HCT116 (cell line): ENCODE results near the gene GRB7. TPM values are rescaled to one million over a fixed set of nuclear protein-coding genes. Genes with fewer than 3 reads are reported as not detected.

Experiments used
- ATAC-seq: fragments of 200-7000 bp; cut with Tn5 transposase; 2 replicates; pipeline ENCODE4 v1.9.1; 2020; ENCODE audit warnings: mild to moderate bottlenecking, moderate library complexity
- BruUV-seq: library from RNA; stranded (reverse); fragments of 400-500 nt; replicated peaks from 2 replicates; lab custom pipeline; 2021; lab: Mats Ljungman, UMichigan
- CTCF ChIA-PET: fragments of 300-600 bp; sonication (Branson Sonifier 250); formaldehyde crosslinking; loops from one replicate; lab custom pipeline; 2021; ENCODE audit warnings: antibody characterized with exemption; lab: Charles Lee
- POLR2A ChIA-PET: fragments of 300-600, 350-600 bp; sonication (Branson Sonifier 250); formaldehyde crosslinking; loops from one replicate; lab custom pipeline; 2021; ENCODE audit warnings: antibody characterized with exemption; lab: Charles Lee
- RAD21 ChIA-PET, 2 experiments: fragments of 300-600 bp; sonication (Branson Sonifier 250); formaldehyde crosslinking; loops; one replicate each; lab custom pipeline; 2023; ENCODE audit warnings: low total read pairs in 2 of 2; ENCODE audit not compliant: uncharacterized antibody in 2 of 2, unreplicated experiment in 2 of 2, low non-redundant PET in 1 of 2; lab: Charles Lee
- DNase-seq: peaks from one replicate; pipeline ENCODE4 v3.0.0-alpha.2; 2010; ENCODE audit warnings: low read depth, low spot score
- H2AFZ ChIP-seq: fragments of 200-600 bp; shearing (Covaris generic), sonication (generic); 2 replicates; pipeline ENCODE4 v1.6.1; 2017; ENCODE audit warnings: low read depth, mixed run types, mixed read lengths, antibody characterized with exemption, low read length; ENCODE audit not compliant: poor library complexity, severe bottlenecking
- H3K27ac ChIP-seq: 2 replicates; pipeline ENCODE4 v1.5.1; 2012; ENCODE audit warnings: low read depth, low read length
- H3K27me3 ChIP-seq: fragments of 200-600 bp; sonication (generic); 2 replicates; pipeline ENCODE4 v1.6.1; 2016; ENCODE audit warnings: mixed run types, low read length, mixed read lengths; ENCODE audit not compliant: insufficient read depth
- H3K36me3 ChIP-seq, 2 experiments: fragments of 200-500 bp in 1 of 2; fragments of 200-600 bp in 1 of 2; sonication (Bioruptor generic) in 1 of 2; sonication (generic) in 1 of 2; 2 replicates each; pipeline versions ENCODE4 v1.5.1 to v1.6.1; 2014 to 2016; ENCODE audit warnings: low read length in 2 of 2, inconsistent platforms in 1 of 2, mixed read lengths in 1 of 2, mixed run types in 1 of 2; ENCODE audit not compliant: insufficient read depth in 2 of 2, control insufficient read depth in 1 of 2
- H3K4me1 ChIP-seq, 2 experiments: fragments of 200-600 bp in 1 of 2; sonication (generic) in 1 of 2; 2 replicates each; pipeline versions ENCODE4 v1.5.1 to v1.6.1; 2012 to 2017; ENCODE audit warnings: low read length in 2 of 2, inconsistent platforms in 1 of 2, mild to moderate bottlenecking in 1 of 2, mixed read lengths in 1 of 2, mixed run types in 1 of 2, moderate library complexity in 1 of 2; ENCODE audit not compliant: insufficient read depth in 2 of 2, control insufficient read depth in 1 of 2
- H3K4me2 ChIP-seq: fragments of 200-600 bp; sonication (generic); 2 replicates; pipeline ENCODE4 v1.6.1; 2017; ENCODE audit warnings: mixed run types, low read length, mixed read lengths
- H3K4me3 ChIP-seq, 2 experiments: fragments of 200-600 bp in 1 of 2; sonication (generic) in 1 of 2; replicated peaks in 1 of 2; 2 replicates each; pipeline ENCODE4 v1.5.1; 2011 to 2016; ENCODE audit warnings: low read length in 2 of 2, control low read depth in 1 of 2, low read depth in 1 of 2, mild to moderate bottlenecking in 1 of 2, mixed read lengths in 1 of 2, mixed run types in 1 of 2
- H3K79me2 ChIP-seq: fragments of 200-600 bp; sonication (generic); 2 replicates; pipeline ENCODE4 v1.6.1; 2017; ENCODE audit warnings: mild to moderate bottlenecking, mixed run types, low read length, moderate library complexity, mixed read lengths; ENCODE audit not compliant: insufficient read depth
- H3K9ac ChIP-seq: fragments of 200-600 bp; sonication (generic); 2 replicates; pipeline ENCODE4 v1.6.1; 2016; ENCODE audit warnings: low read length, mixed read lengths
- H3K9me2 ChIP-seq: fragments of 200-600 bp; sonication (generic), shearing (Covaris generic); 2 replicates; pipeline ENCODE4 v1.6.1; 2017; ENCODE audit warnings: mixed run types, mild to moderate bottlenecking, moderate library complexity; ENCODE audit not compliant: insufficient read depth
- H3K9me3 ChIP-seq, 2 experiments: fragments of 200-500 bp in 1 of 2; fragments of 200-600 bp in 1 of 2; sonication (Bioruptor generic) in 1 of 2; sonication (generic) in 1 of 2; 2 replicates each; pipeline ENCODE4 v1.6.1; 2014 to 2017; ENCODE audit warnings: low read length in 2 of 2, mixed read lengths in 2 of 2, inconsistent platforms in 1 of 2, low read depth in 1 of 2, mild to moderate bottlenecking in 1 of 2, mixed run types in 1 of 2, moderate library complexity in 1 of 2; ENCODE audit not compliant: control insufficient read depth in 1 of 2, insufficient read depth in 1 of 2
- H4K20me1 ChIP-seq: fragments of 200-600 bp; sonication (generic), shearing (Covaris generic); 2 replicates; pipeline ENCODE4 v1.6.1; 2017; ENCODE audit warnings: mixed run types, mild to moderate bottlenecking, moderate library complexity; ENCODE audit not compliant: insufficient read depth
- ATF3 ChIP-seq: IDR thresholded peaks from 2 replicates; pipeline ENCODE4 v1.6.1; 2012
- CBX3 ChIP-seq: IDR thresholded peaks from 2 replicates; pipeline ENCODE4 v1.6.1; 2012; ENCODE audit warnings: low read depth
- EGR1 ChIP-seq: IDR thresholded peaks from 2 replicates; pipeline ENCODE4 v1.6.1; 2012; ENCODE audit warnings: low read depth
- ELF1 ChIP-seq: IDR thresholded peaks from 2 replicates; pipeline ENCODE4 v1.6.1; 2012; ENCODE audit warnings: low read depth, borderline replicate concordance
- MAX ChIP-seq: IDR thresholded peaks from 2 replicates; pipeline ENCODE4 v1.6.1; 2012
- POLR2A ChIP-seq: IDR thresholded peaks from 2 replicates; pipeline ENCODE4 v1.7.0; 2011; ENCODE audit warnings: borderline replicate concordance; ENCODE audit not compliant: insufficient read depth, insufficient read length; ENCODE audit errors: extremely low read depth
- POLR2AphosphoS5 ChIP-seq: IDR thresholded peaks from 2 replicates; pipeline ENCODE4 v1.6.1; 2011; ENCODE audit warnings: mild to moderate bottlenecking, low read depth, low read length, moderate library complexity
- RAD21 ChIP-seq: IDR thresholded peaks from 2 replicates; pipeline ENCODE4 v1.6.1; 2012; ENCODE audit warnings: low read depth, mild to moderate bottlenecking
- SIN3A ChIP-seq: IDR thresholded peaks from 2 replicates; pipeline ENCODE4 v1.6.1; 2012; ENCODE audit warnings: low read depth
- SRF ChIP-seq: IDR thresholded peaks from 2 replicates; pipeline ENCODE4 v1.6.1; 2012; ENCODE audit warnings: low read depth
- TCF7L2 ChIP-seq: IDR thresholded peaks from 2 replicates; pipeline ENCODE4 v1.7.0; 2011; ENCODE audit warnings: borderline replicate concordance, inconsistent platforms; ENCODE audit not compliant: insufficient read depth, insufficient read length; ENCODE audit errors: extremely low read depth
- ZBTB33 ChIP-seq: IDR thresholded peaks from 2 replicates; pipeline ENCODE4 v1.6.1; 2011; ENCODE audit warnings: mild to moderate bottlenecking, low read length, moderate library complexity; ENCODE audit not compliant: insufficient replicate concordance; ENCODE audit errors: extremely low read depth
- ZFX ChIP-seq: fragments of 450-650 bp; IDR thresholded peaks from 2 replicates; pipeline ENCODE4 v1.6.1; 2017
- intact Hi-C: fragments of 100-400 bp; cut with micrococcal nuclease; formaldehyde crosslinking; loops from 2 replicates; pipeline ENCODE4 v1.10.0; 2022
- total RNA-seq: library from RNA; stranded (reverse); gene quantifications from one replicate; pipeline ENCODE4 v1.2.1, GENCODE V29; 2021; ENCODE audit not compliant: unreplicated experiment

The GRB7 gene
- total RNA-seq, 1 experiment from 2014 or later = 51.9 TPM

- CTCF ChIA-PET = interaction anchor here (0.7 to 2.2 kb wide), 8 partner anchors 10 to 82 kb away, joined by 3 to 13 read pairs (median 3); partner anchors contain the start of gene MIEN1
- POLR2A ChIA-PET = interaction anchor here (0.8 to 1.7 kb wide), 6 partner anchors 12 to 84 kb away, joined by 3 to 16 read pairs (median 6); partner anchors contain the start of gene PGAP3
- no peak overlapping the region for H2AFZ ChIP-seq
Observed at GRCh38 chr17:39700148-39700987, 37.4 kb upstream of the GRB7 start.

GRCh38 chr17:39701012-39701783, 36.5 kb upstream of the GRB7 start:
- Histone ChIP-seq H2AFZ (no peak overlapping the region), H3K27me3 (no peaks in the 10 kb centered on the region), H3K4me1 (peaks cover 33 to 58% of the 10 kb centered on the region in 2 experiments), H4K20me1 (no peaks in the 10 kb centered on the region), H3K9ac (peak overlapping the region; percentile 91), H3K36me3 (no peaks in the 10 kb centered on the region), H3K4me3 (peak overlapping the region; percentile 76 to 88), H3K79me2 (peaks cover 63% of the 10 kb centered on the region), H3K9me3 (no peaks in the 10 kb centered on the region), H3K4me2 (peak overlapping the region; percentile 79), H3K27ac (peak overlapping the region; percentile 76; the same call in 1 of the 2 replicates), H3K9me2 (no peaks in the 10 kb centered on the region)
- TF ChIP-seq MAX = no peak
- no peak for TF ChIP-seq SRF
- TF ChIP-seq SIN3A = no peak
- TF ChIP-seq RAD21 = no peak
- TF ChIP-seq ELF1 = no peak
- no peak for TF ChIP-seq CBX3
- TF ChIP-seq ATF3 = no peak
- TF ChIP-seq EGR1 = no peak
- TF ChIP-seq POLR2AphosphoS5 = no peak
- TF ChIP-seq TCF7L2 = no peak
- TF ChIP-seq POLR2A = no peak
- TF ChIP-seq ZBTB33 = no peak
- no peak for ATAC-seq
- POLR2A ChIA-PET = interaction anchor here (1.7 kb wide), 1 partner anchor 28 kb away, joined by 6 read pairs; no protein-coding TSS in a partner anchor
- intact Hi-C loops = no loop called here
- CTCF ChIA-PET = interaction anchor here (1.0 to 2.2 kb wide), 3 partner anchors 29 to 83 kb away, joined by 3 to 13 read pairs (median 3); partner anchors contain the start of gene MIEN1
- no peak for DNase-seq
- TSS peak; percentile 61 for BruUV-seq
- RAD21 ChIA-PET = no interaction called here

More at GRCh38 chr17:39700148-39700987, 37.4 kb upstream of the GRB7 start:
- Histone ChIP-seq H3K9me3 (no peaks in the 10 kb centered on the region), H3K4me2 (peak overlapping the region; percentile 79), H3K4me1 (peaks cover 25 to 50% of the 10 kb centered on the region in 2 experiments), H3K27ac (peak overlapping the region; percentile 76), H3K36me3 (no peaks in the 10 kb centered on the region), H3K9me2 (no peaks in the 10 kb centered on the region), H4K20me1 (no peaks in the 10 kb centered on the region), H3K79me2 (peaks cover 54% of the 10 kb centered on the region), H3K9ac (peak overlapping the region; percentile 91), H3K27me3 (no peaks in the 10 kb centered on the region), H3K4me3 (peak overlapping the region; percentile 76 to 88)
- intact Hi-C loops = no loop called here
- DNase-seq = no peak
- TF ChIP-seq ZFX (peak; percentile 67; the same call in 1 of the 2 replicates), EGR1 (no peak)
- RAD21 ChIA-PET = interaction anchor here in 1 of 2 experiments (1.3 kb wide), 1 partner anchor 79 kb away, joined by 4 read pairs; no protein-coding TSS in a partner anchor
- peak; percentile 72 for ATAC-seq
- no TSS peak for BruUV-seq
